PC-3 (cell line): ENCODE measurements around the gene TIMP2. TPM values are rescaled to one million over a fixed set of nuclear protein-coding genes. Genes with fewer than 3 reads are reported as not detected.

Source experiments
- ATAC-seq: fragments of 200-7000 bp; cut with Tn5 transposase; 2 replicates; pipeline ENCODE4 v1.9.1; 2020; ENCODE audit warnings: mild to moderate bottlenecking, moderate library complexity
- BruUV-seq: library from RNA; stranded (reverse); fragments of 400-500 nt; replicated peaks from 2 replicates; lab custom pipeline; 2021; lab: Mats Ljungman, UMichigan
- CTCF ChIA-PET: fragments of 300-600 bp; sonication (Branson Sonifier 250); formaldehyde crosslinking; loops from one replicate; lab custom pipeline; 2022; ENCODE audit warnings: antibody characterized with exemption; lab: Charles Lee
- POLR2A ChIA-PET: fragments of 300-600 bp; sonication (Branson Sonifier 250); formaldehyde crosslinking; loops from one replicate; lab custom pipeline; 2022; ENCODE audit warnings: antibody characterized with exemption; ENCODE audit not compliant: unreplicated experiment; lab: Charles Lee
- DNase-seq: peaks from one replicate; pipeline ENCODE4 v3.0.0-alpha.2; 2015
- H2AFZ ChIP-seq: fragments of 300-600 bp; sonication (generic); 2 replicates; pipeline ENCODE4 v1.6.0; 2016; ENCODE audit warnings: antibody characterized with exemption, low read length
- H3F3A ChIP-seq: fragments of 300-600 bp; sonication (generic); one replicate; pipeline ENCODE4 v1.6.0; 2017; ENCODE audit warnings: antibody characterized with exemption, low read length, control low read depth, mild to moderate bottlenecking; ENCODE audit not compliant: unreplicated experiment
- H3K27ac ChIP-seq: fragments of 300-600 bp; sonication (generic); 2 replicates; pipeline ENCODE4 v1.5.1; 2016; ENCODE audit warnings: mild to moderate bottlenecking, low read length
- H3K27me3 ChIP-seq: fragments of 300-600 bp; sonication (generic); 2 replicates; pipeline ENCODE4 v1.6.1; 2016; ENCODE audit warnings: low read length, mixed read lengths
- H3K36me3 ChIP-seq: fragments of 300-600 bp; sonication (generic); 2 replicates; pipeline ENCODE4 v1.6.1; 2016; ENCODE audit warnings: low read depth, mixed run types, low read length, mixed read lengths
- H3K4me1 ChIP-seq: fragments of 300-600 bp; sonication (generic); 2 replicates; pipeline ENCODE4 v1.5.1; 2016; ENCODE audit warnings: low read length; ENCODE audit not compliant: insufficient read depth
- H3K4me2 ChIP-seq: fragments of 300-600 bp; sonication (generic); 2 replicates; pipeline ENCODE4 v1.6.0; 2016; ENCODE audit warnings: low read length
- H3K4me3 ChIP-seq: fragments of 300-600 bp; sonication (generic); 2 replicates; pipeline ENCODE4 v1.5.1; 2016; ENCODE audit warnings: mild to moderate bottlenecking, low read length, mixed read lengths
- H3K79me2 ChIP-seq: fragments of 300-600 bp; sonication (generic); 2 replicates; pipeline ENCODE4 v1.6.1; 2017; ENCODE audit warnings: low read length, mixed read lengths
- H3K9ac ChIP-seq: fragments of 300-600 bp; sonication (generic); 2 replicates; pipeline ENCODE4 v1.6.0; 2016; ENCODE audit warnings: mild to moderate bottlenecking, low read length
- H3K9me2 ChIP-seq: fragments of 300-600 bp; sonication (generic); replicated peaks from 2 replicates; pipeline ENCODE4 v1.6.1; 2016; ENCODE audit warnings: mixed run types, low read length, mixed read lengths
- H3K9me3 ChIP-seq: fragments of 300-600 bp; sonication (generic); 2 replicates; pipeline ENCODE4 v1.6.1; 2016; ENCODE audit warnings: low read length, mixed read lengths
- H4K20me1 ChIP-seq: fragments of 300-600 bp; sonication (generic); 2 replicates; pipeline ENCODE4 v1.6.1; 2016; ENCODE audit warnings: low read length, mixed read lengths
- CTCF ChIP-seq: fragments of 300-600 bp; sonication (generic); conservative IDR thresholded peaks from 2 replicates; pipeline ENCODE4 v1.5.1; 2017; ENCODE audit warnings: antibody characterized with exemption, low read depth, mild to moderate bottlenecking, low read length
- EZH2 ChIP-seq: fragments of 300-600 bp; sonication (generic); IDR thresholded peaks from one replicate; pipeline ENCODE4 v1.6.1; 2017; ENCODE audit warnings: antibody characterized with exemption, mild to moderate bottlenecking, low read length; ENCODE audit not compliant: unreplicated experiment
- EZH2phosphoT487 ChIP-seq: fragments of 300-600 bp; sonication (generic); IDR thresholded peaks from 2 replicates; pipeline ENCODE4 v1.6.1; 2018; ENCODE audit warnings: mild to moderate bottlenecking, antibody characterized with exemption, low read length, borderline replicate concordance
- intact Hi-C: fragments of 100-400 bp; cut with micrococcal nuclease; formaldehyde crosslinking; loops from 2 replicates; pipeline ENCODE4 v1.9.0; 2023
- total RNA-seq: library from RNA; depleted of rRNA; stranded (reverse); fragments of >200 nt; gene quantifications from 2 replicates; pipeline ENCODE4 v1.2.3, GENCODE V29; 2014

TIMP2 gene
- total RNA-seq, 1 experiment from 2014 or later = 60.1 TPM

- Histone ChIP-seq H2AFZ (no peak overlapping the region), H3K79me2 (peaks cover 35% of the 10 kb centered on the region), H3F3A (no peaks in the 10 kb centered on the region), H3K9me3 (no peaks in the 10 kb centered on the region), H3K9ac (no peak overlapping the region), H3K4me3 (no peak overlapping the region), H3K27me3 (no peaks in the 10 kb centered on the region), H3K4me1 (no peaks in the 10 kb centered on the region), H3K36me3 (peaks cover 87% of the 10 kb centered on the region), H3K4me2 (no peak overlapping the region), H4K20me1 (peaks cover 25% of the 10 kb centered on the region), H3K27ac (no peak overlapping the region), H3K9me2 (no peaks in the 10 kb centered on the region)
- ATAC-seq (no peak), DNase-seq (no peak)
- intact Hi-C loops = no loop called here
- no TSS peak for BruUV-seq
- CTCF ChIA-PET = no interaction called here
- no peak for TF ChIP-seq CTCF
- TF ChIP-seq EZH2phosphoT487 = no peak
- no peak for TF ChIP-seq EZH2
- POLR2A ChIA-PET = no interaction called here
Measured at GRCh38 chr17:78826836-78827509, 98.2 kb downstream of the TIMP2 start.

GRCh38 chr17:78826421-78826820, 98.8 kb downstream of the TIMP2 start:
- Histone ChIP-seq H2AFZ (no peak overlapping the region), H3K4me2 (no peak overlapping the region), H3K9me3 (no peaks in the 10 kb centered on the region), H3K4me1 (no peaks in the 10 kb centered on the region), H3K9me2 (no peaks in the 10 kb centered on the region), H3K4me3 (no peak overlapping the region), H3K79me2 (peaks cover 29% of the 10 kb centered on the region), H4K20me1 (peaks cover 22% of the 10 kb centered on the region), H3K9ac (no peak overlapping the region), H3K27ac (no peak overlapping the region), H3K36me3 (peaks cover 86% of the 10 kb centered on the region), H3K27me3 (no peaks in the 10 kb centered on the region), H3F3A (no peaks in the 10 kb centered on the region)
- POLR2A ChIA-PET = no interaction called here
- CTCF ChIA-PET = no interaction called here
- no peak for ATAC-seq
- no peak for DNase-seq
- no TSS peak for BruUV-seq
- intact Hi-C loops = no loop called here
- TF ChIP-seq CTCF = no peak
- TF ChIP-seq EZH2phosphoT487 = no peak

GRCh38 chr17:78825696-78826095, 99.5 kb downstream of the TIMP2 start:
- Histone ChIP-seq H3K79me2 (peaks cover 25% of the 10 kb centered on the region), H3K4me2 (no peak overlapping the region), H4K20me1 (peaks cover 22% of the 10 kb centered on the region), H3F3A (no peaks in the 10 kb centered on the region), H3K27me3 (no peaks in the 10 kb centered on the region), H2AFZ (no peak overlapping the region), H3K4me3 (no peak overlapping the region), H3K9me3 (no peaks in the 10 kb centered on the region), H3K9me2 (no peaks in the 10 kb centered on the region), H3K27ac (no peak overlapping the region), H3K4me1 (no peaks in the 10 kb centered on the region), H3K36me3 (peaks cover 87% of the 10 kb centered on the region), H3K9ac (no peak overlapping the region)
- TF ChIP-seq EZH2 (no peak), EZH2phosphoT487 (no peak), CTCF (no peak)
- DNase-seq = no peak
- ATAC-seq = no peak
- BruUV-seq = no TSS peak
- POLR2A ChIA-PET = no interaction called here
- CTCF ChIA-PET = no interaction called here
- intact Hi-C loops = no loop called here
